Measurements from ENCODE around the gene MCIDAS.

MCIDAS gene

DNA sequence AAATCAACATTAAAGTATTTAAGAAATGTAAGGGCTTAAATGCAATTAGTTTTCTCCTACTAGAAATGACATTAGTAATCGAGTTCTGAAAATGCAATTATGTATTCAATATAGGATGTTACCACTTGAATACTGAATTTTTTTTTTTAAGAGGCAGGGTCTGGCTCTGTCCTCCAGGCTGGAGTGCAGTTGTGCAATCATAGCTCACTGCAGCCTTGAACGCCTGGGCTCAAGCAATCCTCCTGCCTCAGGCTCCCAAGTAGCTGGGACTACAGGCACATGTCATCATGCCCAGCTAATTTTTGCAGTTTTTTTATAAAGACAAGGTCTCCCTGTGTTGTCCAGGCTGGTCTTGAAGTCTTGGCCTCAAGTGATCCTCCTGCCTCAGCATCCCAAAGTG lies 55.6 kb downstream of the MCIDAS start:
- in situ Hi-C loops (cut with MboI; ENCODE audit: low sequenced_read_pairs), result no loop called here
